C4-2B (cell line): ENCODE data around the gene LRRC27.

Experiments used
- ZFX ChIP-seq: fragments of 450-650 bp; IDR thresholded peaks from 2 replicates; pipeline ENCODE4 v1.6.1; 2017
- TF ChIP-seq, protein P1 (sequence below): fragments of 450-650 bp; conservative IDR thresholded peaks from 2 replicates; pipeline ENCODE4 v1.5.1; 2017; ENCODE audit warnings: mild to moderate bottlenecking

DNA sequence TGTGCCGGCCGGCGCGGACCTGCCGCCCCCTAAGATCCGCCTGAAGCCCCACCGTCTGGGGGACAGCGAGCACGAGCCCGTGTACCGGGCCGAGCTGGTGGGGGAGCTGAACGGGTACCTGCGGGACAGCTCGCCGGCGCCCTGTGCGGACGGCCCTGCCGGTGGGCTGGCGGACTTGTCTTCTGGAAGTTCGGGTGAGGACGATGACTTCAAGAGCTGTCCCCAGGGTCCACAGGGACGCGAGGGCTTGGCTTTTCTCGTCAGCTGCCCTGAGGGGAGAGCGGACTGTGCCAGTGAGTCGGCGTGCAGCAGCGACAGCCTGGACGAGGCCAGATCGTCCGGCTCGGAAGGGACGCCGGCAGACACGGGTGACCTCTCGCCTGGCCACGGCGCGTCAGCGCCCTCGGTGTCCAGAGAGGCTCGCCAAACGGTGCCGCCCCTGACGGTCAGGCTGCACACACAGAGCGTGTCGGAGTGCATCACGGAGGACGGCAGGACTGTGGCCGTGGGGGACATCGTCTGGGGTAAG, 73.5 kb downstream of the LRRC27 start:
- TF ChIP-seq, protein P1, sequence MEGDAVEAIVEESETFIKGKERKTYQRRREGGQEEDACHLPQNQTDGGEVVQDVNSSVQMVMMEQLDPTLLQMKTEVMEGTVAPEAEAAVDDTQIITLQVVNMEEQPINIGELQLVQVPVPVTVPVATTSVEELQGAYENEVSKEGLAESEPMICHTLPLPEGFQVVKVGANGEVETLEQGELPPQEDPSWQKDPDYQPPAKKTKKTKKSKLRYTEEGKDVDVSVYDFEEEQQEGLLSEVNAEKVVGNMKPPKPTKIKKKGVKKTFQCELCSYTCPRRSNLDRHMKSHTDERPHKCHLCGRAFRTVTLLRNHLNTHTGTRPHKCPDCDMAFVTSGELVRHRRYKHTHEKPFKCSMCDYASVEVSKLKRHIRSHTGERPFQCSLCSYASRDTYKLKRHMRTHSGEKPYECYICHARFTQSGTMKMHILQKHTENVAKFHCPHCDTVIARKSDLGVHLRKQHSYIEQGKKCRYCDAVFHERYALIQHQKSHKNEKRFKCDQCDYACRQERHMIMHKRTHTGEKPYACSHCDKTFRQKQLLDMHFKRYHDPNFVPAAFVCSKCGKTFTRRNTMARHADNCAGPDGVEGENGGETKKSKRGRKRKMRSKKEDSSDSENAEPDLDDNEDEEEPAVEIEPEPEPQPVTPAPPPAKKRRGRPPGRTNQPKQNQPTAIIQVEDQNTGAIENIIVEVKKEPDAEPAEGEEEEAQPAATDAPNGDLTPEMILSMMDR = no peak
- no peak for TF ChIP-seq ZFX
